GM08714 (cell line): ENCODE measurements around the gene CHRNB4.

Experiments
- H3K4me3 ChIP-seq: fragments of 200-500 bp; sonication (Bioruptor generic); 2 replicates; pipeline ENCODE4 v1.5.1; 2014; ENCODE audit warnings: mild to moderate bottlenecking, low read length, inconsistent platforms
- ZNF274 ChIP-seq: IDR thresholded peaks from 2 replicates; pipeline ENCODE4 v1.6.1; 2012; ENCODE audit warnings: mild to moderate bottlenecking, low read depth, low read length

CHRNB4 gene

DNA sequence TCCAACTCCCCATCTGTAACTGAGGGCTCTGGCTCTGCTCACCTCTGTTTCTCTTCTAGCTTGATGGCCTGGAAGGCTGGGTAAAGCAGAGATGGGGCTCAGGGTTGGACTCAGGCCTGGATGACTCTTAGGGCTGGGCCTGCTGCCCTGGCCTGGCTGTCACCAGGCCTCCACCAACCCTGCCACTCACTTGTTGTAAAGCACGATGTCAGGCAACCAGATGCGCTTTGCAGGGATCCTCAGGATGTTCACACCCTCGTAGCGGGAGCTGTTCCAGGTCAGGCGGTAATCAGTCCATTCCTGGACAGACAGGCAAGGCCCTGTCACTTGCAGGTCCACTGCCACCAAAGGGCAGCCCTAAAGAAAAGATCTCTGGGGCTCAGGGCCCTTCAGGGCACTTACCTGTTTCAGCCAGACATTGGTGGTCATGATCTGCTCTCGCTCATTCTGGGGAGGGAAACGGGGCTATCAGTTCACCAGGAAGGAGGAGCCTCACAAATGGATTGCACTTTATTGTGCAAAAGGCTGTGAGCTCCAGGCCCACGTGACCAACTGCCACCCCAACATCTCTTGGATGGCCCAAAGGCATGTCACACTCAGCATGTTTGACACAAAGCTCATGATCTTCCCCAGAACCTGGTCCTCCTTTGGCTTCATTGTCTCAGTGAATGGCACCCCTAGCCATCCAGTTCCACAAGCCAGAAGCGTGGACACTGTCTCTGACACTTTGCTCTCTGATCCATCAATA, 9.9 kb downstream of the CHRNB4 start:
- TF ChIP-seq ZNF274 = no peak
- H3K4me3 ChIP-seq = no peak overlapping the region

DNA sequence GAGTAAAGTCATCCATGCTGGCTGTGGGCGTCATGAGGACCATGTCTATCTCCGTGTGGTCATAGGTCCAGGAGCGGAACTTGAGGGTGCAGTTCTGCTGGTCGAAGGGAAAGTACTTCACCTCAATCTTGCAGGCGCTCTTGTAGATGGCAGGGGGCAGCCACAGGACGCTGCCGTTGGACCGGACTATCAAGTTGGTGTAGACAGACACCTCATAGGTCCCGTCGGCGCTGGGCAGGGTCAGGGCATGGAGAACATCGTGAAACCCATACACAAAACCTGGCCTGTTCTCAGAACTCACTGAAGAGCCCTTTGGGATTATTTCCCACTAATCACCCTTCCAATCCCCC, 11.3 kb downstream of the CHRNB4 start:
- no peak for TF ChIP-seq ZNF274
- H3K4me3 ChIP-seq = no peak overlapping the region

DNA sequence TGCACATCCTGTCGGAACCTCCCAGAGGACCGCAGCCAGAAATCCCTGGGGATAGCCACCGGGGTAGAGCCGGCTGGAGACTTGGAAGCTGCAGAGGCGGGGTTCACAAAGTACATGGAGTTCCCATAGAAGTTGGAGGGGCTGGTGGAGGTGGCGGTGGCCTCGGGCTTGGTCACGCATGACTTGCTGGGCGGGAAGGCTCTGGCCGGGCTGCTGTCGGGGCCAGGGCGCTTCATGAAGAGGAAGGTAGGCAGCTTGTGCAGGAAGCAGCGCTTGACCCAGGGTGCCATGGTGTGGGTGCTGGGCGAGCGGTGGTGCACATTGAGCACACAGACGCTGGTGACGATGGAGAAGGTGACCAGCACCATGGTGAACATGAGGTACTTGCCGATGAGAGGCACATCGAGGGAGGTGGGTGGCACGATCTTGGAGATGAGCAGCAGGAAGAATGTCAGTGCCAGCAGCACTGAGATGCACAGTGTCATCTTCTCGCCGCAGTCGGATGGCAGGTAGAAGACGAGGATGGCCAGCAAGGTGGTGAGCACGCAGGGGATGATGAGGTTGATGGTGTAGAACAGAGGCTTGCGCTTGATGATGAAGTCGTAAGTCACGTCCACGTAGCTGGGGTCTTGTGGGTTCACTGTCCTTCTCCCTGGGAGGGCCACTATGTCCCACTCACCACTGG, 11.8 kb downstream of the CHRNB4 start:
- H3K4me3 ChIP-seq = no peak overlapping the region
- no peak for TF ChIP-seq ZNF274

DNA sequence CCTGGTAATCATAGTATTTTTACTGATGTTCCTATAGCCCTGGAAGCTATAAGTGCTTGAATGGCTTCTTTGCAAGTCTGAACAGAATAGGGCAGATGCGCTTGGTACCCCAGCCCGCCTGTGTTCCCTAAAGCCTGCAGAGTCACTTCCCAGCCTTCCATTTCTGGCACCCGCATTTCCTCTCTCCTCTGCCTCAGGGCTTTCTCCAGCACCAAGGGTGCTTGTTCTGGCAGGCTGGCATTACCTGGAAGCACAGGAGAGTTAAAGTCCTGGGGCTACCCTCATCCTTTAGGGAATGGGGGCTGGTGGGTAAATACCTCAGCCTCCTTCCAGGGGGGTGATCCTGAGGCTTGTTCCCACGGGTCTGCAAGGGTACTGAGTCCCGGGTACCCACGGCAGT, 12.8 kb downstream of the CHRNB4 start:
- H3K4me3 ChIP-seq = no peak overlapping the region
- TF ChIP-seq ZNF274 = no peak

DNA sequence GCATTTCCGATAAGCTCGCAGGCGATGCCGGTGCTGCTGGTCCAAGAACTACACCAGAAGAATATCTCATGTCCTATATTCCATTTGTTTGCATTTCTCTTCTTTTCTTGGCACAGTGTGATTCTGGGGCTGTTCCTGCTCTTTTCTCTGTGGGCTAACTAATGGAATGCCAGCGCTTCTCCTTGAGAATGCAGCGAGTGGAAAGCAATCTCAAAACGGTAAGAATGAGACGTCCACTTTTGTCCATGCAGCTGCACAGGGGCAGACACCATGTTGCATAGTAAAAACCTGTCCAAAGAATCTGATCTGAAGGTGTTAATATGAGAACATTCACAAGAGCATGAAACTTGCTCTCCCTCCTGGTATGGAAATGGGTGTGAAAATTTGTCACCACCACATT, 13.7 kb downstream of the CHRNB4 start:
- no peak overlapping the region for H3K4me3 ChIP-seq
- no peak for TF ChIP-seq ZNF274

DNA sequence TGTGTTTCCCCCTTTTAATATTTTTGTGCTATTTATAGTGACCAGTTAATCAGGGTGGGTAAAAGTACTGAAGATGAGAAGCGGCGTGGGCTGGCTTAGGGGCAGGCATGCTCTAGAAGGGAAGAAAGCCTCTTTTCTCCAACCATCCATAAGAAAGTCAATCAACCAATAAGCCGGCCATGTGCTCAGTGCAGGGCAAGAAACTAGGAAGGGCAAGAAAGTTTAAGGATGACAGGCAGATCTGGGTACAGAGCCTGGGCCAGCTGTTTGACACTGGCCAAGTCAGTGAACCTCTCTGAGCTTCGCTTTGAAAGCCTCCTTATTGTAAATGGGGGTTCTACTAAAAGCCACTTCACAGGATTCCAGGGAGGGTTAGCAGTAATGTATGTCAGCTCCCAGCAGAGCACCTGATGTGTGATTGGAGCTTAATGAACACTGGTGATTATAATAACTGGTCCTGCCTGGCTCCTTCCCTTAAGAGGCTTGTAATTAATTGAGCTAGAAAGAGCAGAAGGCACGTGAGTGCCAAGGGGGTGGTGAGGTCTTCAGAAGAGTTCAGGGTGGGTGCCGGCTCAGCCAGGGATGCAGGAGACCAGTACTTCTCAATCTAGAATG, 14.5 kb downstream of the CHRNB4 start:
- TF ChIP-seq ZNF274 = no peak
- H3K4me3 ChIP-seq = no peak overlapping the region

DNA sequence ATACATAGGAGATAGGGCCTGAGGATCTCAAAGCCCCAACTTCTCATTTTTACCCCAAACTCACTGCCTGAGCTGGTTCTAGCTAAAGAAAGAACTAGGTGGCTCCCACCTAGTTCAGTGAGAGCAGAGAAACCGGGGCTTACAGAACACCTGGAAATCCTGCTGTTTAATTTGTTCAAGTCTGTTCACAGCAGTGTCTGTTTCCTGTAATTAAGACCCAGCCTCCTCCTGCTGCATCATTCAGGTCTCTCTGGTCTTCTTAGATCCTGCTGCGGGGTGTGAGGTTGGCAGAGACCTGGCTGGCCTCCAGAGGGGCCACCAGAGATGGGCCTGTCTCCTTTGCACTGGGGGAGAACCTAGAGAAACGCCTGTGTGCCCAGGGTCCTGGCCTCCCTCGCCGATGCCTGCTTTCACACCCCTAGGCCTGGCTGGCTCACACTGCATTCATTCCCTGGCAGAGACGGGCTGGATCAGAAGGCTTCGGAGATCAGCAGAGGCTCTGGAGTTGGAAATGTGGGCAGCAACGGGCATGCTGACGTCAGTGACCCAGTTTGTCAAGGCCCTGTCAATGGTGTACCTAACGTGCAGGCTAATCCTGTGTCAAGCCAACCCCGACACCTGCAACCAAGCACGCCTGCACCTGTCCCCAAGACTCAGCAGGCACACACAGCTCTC, 15.3 kb downstream of the CHRNB4 start:
- no peak for TF ChIP-seq ZNF274
- no peak overlapping the region for H3K4me3 ChIP-seq

DNA sequence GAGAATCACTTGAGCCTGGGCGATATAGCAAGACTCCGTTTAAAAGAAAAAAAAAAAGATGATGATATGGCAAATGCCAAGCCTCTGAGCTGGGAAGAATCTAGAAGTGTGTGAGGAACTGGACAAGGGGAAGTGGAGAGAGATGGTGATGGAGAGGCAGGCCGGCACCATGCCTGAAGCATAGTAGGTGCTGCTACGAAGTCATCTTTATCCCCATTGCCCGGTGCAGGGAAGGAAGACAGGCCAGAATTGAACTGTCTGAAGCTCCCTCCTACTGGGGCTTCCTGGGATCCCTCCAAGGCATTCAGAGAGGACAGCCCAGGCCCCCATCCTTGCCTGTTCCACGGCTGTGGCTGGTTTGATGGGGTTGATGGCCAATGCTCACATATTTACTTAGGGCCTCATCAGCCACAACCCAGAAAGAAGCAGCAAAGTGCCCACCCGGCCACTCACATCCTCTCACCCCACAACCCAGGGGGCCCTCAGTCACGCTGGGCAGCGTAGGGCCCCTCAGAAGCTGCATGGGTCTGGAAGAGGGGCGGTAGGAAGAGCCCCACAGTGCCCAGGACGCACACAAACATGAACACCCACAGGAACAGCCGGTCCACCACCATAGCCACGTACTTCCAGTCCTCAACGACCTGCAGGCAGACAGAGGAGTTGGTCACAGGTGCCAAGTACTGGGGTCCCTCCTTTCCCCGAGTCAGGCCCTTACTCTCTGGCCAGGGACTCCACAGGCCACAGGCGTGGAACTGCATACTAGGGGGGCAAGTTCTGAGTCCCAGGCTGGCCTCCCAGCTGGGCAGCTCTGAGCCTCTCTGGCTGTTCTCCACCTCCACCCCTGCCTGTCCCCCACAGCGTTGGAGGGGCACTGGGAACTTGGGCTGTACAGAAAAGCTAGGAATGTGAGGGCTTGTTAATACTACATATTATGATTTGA, 16.1 kb downstream of the CHRNB4 start:
- no peak for TF ChIP-seq ZNF274

DNA sequence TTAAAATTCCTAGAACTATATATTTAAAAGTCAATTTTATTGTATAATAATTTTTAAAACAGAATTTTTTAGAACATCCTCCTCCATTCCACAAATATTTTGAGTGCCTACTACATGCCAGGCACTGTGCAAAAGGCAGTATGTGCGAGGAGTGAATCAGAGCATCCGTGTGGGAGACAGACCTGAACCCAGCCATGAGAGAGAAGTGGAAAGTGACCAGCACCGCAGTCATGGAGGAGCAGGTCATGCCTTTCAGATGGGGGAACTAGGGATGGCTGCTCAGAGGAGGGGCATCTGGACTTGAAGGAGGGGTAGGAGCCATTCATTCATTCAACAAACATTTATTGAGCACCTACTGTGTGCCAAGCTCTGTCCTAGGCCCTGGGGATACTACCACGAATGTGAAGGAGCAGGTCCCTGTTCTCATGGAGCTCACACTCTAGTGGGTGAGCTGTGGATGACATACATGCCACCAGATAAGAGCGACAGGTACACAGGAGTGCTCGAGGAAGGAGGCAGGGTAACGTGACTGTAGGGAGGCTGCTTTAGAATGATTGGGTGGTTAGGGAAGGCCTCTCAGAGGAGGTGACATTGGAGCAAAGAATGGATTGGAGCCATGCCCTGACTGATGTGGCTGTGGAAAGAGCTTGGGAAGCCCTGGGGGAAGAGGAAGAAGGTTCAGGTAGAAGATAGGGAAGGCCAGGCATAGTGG, 17.1 kb downstream of the CHRNB4 start:
- TF ChIP-seq ZNF274 = no peak
- H3K4me3 ChIP-seq = no peak overlapping the region

More for the DNA sequence above, 16.1 kb downstream of the CHRNB4 start:
- H3K4me3 ChIP-seq = no peak overlapping the region

DNA sequence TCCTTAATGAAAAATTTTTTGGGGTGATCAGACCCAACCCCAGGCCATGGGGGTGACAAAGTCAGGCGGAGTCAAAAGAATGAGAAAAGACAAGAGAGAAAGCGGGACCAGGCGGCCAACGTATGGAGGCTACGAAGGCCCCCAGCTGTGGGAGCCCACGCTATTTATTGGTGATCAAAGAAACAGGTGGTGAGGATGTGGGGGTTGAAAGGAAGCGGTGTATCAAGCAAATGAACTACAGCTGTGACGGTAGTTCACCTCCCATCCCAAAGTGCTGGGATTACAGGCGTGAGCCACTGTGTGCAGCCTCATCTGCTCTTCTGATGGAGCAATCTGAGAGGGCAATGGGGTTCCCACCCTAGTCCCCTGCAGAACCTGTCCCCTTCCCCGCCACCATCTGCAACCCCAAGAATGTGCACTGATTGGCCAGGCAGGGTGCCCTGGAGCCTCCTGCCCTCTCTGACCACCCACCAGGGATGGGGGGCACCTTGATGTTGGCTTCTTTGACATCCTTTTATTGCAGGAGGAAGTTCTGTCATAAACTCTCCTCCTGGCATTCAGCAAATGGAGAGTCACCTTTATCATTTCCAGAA, 19.1 kb downstream of the CHRNB4 start:
- H3K4me3 ChIP-seq = no peak overlapping the region
- no peak for TF ChIP-seq ZNF274

DNA sequence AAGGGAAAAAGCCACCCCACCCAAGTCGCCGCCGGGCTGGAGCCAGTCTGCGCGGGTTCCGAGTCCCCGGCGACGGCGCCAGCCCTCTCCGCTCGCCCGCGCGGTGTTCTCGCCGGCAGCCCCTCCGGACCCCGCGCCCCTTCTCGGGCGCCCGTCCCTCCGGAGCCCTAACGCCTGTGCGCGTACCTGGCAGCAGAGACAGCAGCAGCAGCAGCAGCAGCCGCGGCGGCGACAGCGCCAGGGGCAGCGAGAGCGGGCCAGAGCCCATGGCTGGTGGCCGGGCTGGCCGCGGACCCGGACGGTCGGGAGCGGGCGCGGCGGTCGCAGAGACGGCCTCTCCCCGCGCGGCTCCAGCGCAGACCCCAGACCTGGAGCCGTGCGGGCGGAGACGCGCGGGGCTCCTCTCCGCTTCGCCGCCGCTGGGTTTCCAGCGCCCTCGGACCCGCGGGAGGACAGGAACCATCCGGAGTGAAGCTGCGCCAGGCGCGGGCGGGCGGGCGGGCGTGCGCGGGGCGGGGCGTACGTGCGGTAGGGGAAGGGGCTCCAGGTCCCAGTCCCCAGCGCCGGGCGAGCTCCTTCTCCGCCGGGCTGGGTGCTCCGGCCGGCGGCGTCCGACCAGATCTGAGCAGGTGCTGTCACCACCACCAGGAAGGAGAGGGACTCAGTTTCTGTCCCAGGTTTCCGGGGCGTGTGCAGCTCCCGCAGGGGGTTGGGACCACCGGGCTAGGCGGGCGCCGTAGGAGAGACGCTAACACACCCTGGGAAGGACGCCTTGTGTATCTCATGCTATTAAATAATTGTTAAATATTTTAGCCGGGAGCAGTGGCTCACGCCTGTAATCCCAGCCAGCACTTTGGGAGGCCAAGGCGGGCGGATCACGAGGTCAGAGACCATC, 20.2 kb downstream of the CHRNB4 start, which contains the start of gene CHRNA3:
Gene CHRNA3, minus strand, starts transcription at position 470 of the 895 bp plus-strand sequence. Its CDS starts 202 bp downstream, at position 268.
- H3K4me3 ChIP-seq = peak within 1 kb of the TSS; percentile 15; the same call in 1 of the 2 replicates
- no peak for TF ChIP-seq ZNF274
